MV-4-11 (cell line): ENCODE results near the gene MOCS1.

Experiments used
- DNase-seq: peaks from one replicate; lab custom pipeline; 2025; lab: John Stamatoyannopoulos, UW

The MOCS1 gene

GRCh38 chr6:39924283-39924682 lies 10.0 kb downstream of the MOCS1 start:
- no peak for DNase-seq

DNA sequence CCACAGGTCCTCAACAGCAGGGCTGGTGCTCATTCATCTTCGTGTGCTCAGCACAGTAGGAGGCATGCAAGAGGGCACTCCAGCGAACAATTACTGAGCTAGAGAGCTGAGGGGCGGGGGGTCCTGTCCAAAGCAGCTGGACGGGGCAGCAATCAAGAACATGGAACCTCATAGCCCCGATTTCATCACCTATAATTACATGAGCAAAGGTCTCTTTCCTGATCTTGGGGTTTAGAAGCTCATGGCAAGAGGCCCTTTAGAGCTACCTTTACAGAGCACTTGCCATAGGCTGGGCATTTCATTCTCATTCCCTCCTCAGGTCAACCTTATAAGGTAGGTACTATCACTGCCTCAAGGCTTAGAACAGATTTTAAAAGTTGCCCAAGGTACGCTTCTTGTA lies 10.4 kb downstream of the MOCS1 start:
- DNase-seq, result no peak

- no peak for DNase-seq
These were observed 10.9 kb downstream of the MOCS1 start for GRCh38 chr6:39923394-39923793.

DNA sequence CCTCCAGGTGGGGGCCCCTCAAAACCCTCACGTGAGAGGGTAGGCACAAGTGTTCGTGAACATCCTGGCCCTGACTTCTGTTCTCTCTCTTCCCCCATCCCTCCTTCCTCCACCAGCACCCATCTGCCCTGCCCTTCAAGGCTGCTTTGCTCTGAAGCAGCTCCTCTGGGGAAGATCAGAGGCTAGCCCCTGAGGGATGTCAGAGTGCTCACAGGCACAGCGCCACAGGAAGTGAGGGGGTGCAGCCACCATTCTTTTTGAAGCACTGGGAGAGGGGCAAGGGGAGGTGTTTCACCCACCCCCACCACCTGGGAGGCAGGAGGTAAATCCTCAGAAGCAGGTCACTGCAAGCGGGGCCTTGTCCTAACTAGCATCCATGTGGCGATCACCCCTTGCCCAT lies 11.4 kb downstream of the MOCS1 start:
- DNase-seq, result no peak

GRCh38 chr6:39920157-39920556 lies 14.1 kb downstream of the MOCS1 start:
- no peak for DNase-seq

DNA sequence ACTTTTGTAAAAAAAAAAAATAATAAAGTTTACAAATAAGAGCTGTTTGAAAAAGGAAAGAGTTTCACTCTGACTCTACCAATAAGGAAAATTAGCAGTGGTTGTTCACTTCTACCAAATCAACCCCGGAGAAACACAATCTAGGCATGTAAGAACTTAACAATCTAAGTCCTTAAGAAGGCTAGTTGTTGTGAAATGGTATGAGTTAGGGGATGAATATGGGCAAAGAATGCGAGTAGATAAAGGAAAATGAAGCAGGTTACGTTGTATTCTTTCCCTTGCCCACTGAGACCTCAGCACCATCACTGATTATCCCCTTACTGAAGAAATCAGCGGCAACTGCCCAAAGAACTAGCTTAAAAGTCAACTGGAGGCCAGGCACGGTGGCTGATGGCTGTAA lies 15.4 kb downstream of the MOCS1 start:
- DNase-seq, result no peak

GRCh38 chr6:39917981-39918380 lies 16.3 kb downstream of the MOCS1 start:
- DNase-seq, result no peak

DNA sequence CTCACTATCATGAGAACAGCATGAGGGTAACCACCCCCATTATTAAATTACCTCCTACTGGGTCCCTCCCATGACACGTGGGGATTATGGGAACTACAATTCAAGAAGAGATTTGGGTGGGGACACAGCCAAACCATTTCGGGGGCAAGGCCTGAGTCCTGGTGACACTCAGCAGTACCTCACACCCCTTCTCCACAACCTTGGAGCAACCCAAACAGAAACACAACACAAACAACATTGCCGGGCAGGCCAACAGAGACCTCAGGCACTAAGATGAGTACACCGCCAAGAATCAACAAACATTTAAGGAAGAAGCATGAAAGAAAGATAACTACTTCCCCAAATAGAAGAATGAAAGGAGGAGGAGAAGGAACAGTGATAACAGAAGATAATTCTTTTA lies 16.9 kb downstream of the MOCS1 start:
- DNase-seq, result no peak

GRCh38 chr6:39915866-39916265 lies 18.4 kb downstream of the MOCS1 start:
- DNase-seq, result no peak

- no peak for DNase-seq
These were observed 20.0 kb downstream of the MOCS1 start for GRCh38 chr6:39914239-39914638.

DNA sequence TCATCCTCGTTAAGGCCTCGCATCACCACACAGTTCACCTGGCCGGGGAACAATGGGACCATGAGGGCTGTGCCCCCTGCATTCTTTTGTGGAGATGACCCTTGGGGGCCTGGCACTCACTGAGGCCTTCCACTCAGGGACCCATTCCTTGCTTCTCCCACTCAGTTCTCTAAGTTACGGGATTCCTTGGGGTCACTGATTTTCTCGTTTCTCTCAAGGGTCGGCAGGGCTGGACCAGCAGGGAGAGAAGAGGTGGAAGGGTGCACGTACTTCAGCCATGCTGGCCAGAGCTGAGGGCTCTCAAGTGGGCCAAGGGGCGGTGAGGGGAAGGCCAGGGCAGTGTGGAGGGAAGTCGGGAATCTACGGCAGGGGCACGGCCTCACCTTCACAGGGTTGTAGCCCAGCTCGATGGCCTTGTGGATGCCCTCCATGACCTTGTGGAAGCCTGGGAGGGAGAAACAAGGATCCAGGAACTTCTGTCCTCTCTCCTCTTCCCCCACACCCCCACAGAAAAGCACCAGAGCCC lies 20.8 kb downstream of the MOCS1 start:
- no peak for DNase-seq

DNA sequence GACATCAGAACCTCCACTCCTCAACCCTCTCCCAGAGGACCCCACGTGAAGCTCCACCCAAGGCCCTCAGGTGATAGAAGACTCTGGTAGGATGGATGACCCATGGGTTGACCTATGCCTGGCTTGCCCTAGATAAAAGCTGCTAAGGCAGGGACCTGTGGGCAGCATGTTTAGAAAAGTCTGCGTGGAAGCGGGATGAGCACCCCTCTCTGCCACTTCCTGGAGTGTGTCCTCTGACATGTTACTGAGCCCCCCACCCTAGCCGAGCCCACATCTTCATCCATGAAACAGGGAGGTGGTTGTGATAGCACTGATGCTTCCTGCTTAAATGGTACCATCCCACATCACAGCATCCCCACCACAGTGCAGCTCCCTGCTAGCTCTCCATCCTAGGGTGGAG lies 21.8 kb downstream of the MOCS1 start:
- DNase-seq, result no peak

DNA sequence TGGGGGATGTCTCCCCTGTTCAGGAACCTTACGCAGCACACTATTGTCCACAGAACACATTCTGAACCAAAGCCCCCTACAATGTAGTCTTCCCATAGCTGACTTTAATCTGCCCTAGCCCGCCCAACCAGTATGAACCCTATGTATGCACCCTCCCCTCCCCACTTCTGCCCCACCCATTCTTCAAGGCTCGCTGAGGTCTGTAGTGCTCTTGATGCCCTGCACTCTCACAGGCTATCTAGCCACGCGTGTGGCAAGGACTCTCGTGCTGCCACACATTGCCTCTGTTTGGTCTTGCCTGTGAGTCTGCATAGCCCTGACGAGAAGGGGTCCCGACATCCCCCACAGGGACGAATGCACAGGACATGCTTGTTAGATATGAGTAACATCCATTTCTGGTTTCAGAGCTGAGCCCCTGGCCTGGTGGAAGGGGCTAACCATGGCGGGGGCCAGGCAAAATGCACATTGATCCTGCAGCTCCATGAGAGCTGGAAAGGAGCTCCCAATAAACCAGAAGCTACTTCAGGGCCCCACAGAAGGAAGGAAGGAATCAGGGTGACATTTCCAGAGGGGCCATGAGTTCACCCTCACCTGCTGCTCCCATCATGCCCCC lies 22.6 kb downstream of the MOCS1 start:
- no peak for DNase-seq

GRCh38 chr6:39910744-39911143 lies 23.5 kb downstream of the MOCS1 start:
- DNase-seq, result no peak

DNA sequence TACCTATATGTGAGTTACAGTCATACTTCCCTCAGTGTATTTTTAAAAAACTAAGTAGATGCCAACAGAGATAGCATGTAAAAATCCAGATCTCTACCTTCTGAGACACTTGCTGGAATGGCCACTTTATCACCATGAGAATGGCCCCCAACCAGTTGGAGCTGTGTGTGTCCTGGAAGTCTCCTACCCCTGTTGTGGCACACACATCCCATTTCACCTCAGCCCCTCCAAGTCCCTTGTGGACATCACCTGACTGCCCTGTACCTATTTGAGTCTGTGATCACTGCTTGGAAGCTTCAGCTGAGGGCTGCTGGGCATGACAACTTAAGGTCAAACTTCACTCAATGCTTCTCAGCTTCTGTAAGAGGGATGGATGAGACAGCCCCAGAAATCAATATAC lies 24.1 kb downstream of the MOCS1 start:
- no peak for DNase-seq

DNA sequence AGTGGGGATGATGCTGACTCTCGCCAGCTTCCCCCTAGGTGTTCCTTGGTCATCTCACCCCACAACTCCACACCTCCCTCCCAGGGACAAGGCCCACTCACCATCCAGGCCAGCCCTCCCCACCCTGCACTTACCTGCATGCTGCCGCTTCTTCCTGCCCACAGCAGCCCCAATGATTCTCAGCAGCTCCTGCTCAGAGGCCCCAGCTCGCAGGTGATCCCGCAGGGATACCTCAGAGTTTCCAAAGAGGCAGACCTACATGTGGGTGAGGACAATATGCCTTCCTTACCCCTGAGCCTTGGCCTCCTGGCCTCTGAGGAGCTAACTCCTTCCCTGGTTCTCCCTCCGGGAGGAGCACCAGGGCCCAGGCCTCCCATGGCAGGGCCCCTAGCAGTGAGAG lies 24.6 kb downstream of the MOCS1 start:
- no peak for DNase-seq

DNA sequence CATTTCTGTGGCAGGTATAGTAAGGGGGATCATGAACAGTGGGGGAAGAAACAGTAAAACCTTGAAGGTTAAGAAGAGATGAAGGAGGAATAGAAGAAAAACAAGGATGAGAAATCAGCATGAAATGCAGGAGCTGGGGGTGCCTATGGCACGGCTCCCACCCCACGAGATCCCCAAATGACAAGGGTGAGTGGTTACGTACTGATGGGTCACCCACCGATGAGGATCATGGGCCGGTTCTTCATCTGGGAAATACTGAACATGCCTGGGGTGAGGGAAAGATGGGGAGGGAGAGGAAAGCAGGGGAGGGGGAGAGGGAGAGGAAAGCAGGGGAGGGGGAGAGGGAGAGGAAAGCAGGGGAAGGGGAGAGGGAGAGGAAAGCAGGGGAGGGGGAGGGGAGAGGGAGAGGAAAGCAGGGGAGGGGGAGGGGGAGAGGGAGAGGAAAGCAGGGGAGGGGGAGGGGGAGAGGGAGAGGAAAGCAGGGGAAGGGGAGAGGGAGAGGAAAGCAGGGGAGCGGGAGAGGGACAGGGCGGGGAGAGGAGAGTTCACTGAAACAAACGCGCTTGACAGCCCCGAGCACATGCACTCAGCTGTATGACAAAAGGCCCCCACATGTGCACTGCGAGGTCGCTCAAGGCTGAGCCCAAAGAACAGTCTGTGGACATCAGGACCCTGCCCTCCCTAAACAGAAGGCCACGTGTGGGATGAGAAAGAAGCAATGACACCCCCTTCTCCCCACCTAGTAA lies 25.3 kb downstream of the MOCS1 start:
- no peak for DNase-seq

DNA sequence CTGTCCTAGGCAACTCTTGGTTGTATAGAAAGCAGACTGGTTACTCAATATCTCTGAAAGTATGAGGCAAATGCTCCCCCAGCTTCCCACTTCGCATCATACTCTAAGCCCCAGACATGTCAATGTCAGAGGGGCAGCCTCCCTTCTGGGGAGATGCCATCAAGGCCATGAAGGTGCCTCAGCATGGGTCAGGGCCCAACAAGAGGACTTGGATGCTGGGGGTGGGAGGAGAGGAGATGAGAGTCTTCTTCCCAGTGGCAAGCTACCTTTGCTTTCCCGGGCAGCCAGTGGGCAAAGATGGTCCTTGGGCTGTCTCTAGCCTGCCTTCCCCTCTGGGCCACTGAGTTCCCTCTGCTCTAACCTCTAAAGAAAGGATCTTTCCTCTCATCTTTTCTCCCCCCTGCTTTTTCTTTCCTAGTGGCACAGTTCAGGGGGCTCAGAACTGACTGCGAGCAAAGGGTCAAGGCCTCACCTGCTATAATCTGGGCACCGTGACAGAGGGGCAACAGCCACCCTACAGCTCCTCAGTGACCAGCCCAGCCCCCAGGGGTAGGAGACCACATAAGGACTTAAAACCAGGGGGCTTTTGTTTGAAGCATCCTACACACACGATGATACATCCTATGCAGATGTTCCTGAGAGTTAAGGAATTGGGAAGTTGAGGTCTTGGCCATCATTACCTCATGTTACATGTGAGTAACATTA lies 26.2 kb downstream of the MOCS1 start:
- no peak for DNase-seq

DNA sequence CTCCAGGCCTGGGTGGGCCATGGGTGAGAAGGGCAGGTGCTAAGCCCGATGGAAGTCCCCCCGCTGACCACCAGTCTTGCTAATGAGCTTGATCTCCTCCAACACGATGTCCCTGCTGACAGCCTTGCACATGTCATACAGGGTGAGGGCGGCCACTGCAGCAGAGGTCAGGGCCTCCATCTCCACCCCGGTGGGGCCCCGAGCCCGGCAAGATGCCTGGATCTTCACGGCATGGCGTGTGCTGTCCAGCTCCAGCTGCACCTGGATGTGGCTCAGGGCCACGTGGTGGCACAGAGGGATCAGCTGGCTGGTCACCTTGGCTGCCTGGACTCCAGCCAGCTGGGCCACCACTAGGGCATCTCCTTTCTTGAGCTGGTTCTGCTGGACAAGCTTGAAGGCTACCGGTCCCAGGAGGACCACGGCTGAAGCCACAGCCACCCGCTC lies 27.9 kb downstream of the MOCS1 start:
- no peak for DNase-seq

GRCh38 chr6:39905640-39905975 lies 28.7 kb downstream of the MOCS1 start:
- DNase-seq, result no peak

GRCh38 chr6:39904946-39905639 lies 29.2 kb downstream of the MOCS1 start:
- no peak for DNase-seq

- no peak for DNase-seq
These were observed 30.6 kb downstream of the MOCS1 start for GRCh38 chr6:39903656-39904055.
